ENCODE data around the gene ZNF783.
"Not testable (repeated sequence)": the region's sequence is repeated elsewhere in the genome, so short reads cannot be mapped to it uniquely, and the experiment has no call there.

ZNF783 gene

DNA sequence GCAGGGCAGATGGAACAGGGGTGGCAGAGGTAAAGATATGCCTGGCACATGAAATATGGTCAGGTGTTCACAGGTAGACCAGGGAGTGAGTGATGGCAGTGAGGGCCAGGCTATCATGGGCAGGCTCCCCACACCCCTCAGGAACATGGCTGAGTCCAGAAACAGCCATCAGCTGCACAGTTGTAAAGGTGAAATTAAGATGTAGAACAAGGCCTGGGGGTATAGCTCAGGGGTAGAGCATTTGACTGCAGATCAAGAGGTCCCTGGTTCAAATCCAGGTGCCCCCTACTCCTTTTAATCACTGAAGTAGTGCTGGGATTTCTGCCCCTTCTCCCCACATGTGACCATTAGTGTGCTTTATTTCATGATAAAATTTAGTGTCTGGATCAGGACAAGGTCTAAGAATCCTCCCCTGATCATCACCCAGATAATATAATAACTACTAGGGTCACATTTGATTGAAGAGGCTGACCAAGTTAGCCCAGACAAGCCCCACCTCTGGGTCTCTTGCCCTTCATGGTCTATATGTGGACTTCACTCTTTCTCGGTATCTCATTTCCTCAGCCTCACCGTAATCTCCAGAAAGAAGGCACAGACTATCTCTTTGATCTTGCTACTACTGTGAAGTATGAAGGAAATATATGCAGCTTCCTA is 69.0 kb downstream of the ZNF783 start:
- DNase-seq (ENCODE audit: low read depth): no peak

DNA sequence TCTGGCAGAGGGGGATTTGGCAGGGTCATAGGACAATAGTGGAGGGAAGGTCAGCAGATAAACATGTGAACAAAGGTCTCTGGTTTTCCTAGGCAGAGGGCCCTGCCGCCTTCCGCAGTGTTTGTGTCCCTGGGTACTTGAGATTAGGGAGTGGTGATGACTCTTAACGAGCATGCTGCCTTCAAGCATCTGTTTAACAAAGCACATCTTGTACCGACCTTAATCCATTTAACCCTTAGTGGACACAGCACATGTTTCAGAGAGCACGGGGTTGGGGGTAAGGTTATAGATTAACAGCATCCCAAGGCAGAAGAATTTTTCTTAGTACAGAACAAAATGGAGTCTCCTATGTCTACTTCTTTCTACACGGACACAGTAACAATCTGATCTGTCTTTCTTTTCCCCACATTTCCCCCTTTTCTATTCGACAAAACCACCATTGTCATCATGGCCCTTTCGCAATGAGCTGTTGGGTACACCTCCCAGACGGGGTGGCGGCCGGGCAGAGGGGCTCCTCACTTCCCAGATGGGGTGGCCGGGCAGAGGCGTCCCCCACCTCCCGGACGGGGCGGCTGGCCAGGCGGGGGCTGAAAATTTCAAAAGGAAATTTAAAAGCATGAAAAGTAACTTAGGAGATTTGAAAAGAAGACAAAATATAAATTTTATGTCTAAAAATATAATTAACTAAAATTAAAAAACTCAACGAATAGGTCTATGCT is 70.8 kb downstream of the ZNF783 start:
- DNase-seq (ENCODE audit: low read depth): not testable (repeated sequence)

DNA sequence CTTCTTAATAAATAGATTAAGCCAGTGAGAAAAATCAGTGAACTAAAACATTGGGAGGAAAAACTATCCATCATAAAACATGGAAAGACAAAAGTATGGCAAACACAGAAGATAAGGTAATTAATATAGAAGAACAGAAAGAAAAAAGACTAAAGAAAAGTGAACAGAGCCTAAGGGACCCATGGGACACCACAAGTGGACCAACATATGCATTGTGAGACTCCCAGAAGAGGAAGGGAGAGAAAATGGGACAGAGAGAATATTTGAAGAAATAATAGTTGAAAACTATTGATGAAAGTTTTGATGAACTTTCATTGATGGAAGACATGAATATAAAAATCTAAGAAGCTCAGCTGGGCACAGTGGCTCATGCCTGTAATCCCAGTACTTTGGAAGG is 71.3 kb downstream of the ZNF783 start:
- no peak for DNase-seq (ENCODE audit: low read depth)

GRCh38 chr7:149334219-149334618 is 72.2 kb downstream of the ZNF783 start:
- no peak for DNase-seq (ENCODE audit: low read depth)
